Ammon's horn (tissue), 1 donor: Measurements from ENCODE around the gene MSL2.
"Not testable (repeated sequence)": the region's sequence is repeated elsewhere in the genome, so short reads cannot be mapped to it uniquely, and the experiment has no call there.

Experiments used
- DNase-seq: peaks from one replicate; pipeline ENCODE4 v3.0.0-alpha.2; 2016; ENCODE audit warnings: low spot score

MSL2 gene

GRCh38 chr3:136141891-136142290 lies 54.2 kb downstream of the MSL2 start:
- no peak for DNase-seq

GRCh38 chr3:136141291-136141785 lies 54.8 kb downstream of the MSL2 start:
- DNase-seq, result no peak

- no peak for DNase-seq
Observed at GRCh38 chr3:136136454-136136853, 59.7 kb downstream of the MSL2 start.

GRCh38 chr3:136135039-136135802 lies 60.9 kb downstream of the MSL2 start:
- DNase-seq, result no peak

DNA sequence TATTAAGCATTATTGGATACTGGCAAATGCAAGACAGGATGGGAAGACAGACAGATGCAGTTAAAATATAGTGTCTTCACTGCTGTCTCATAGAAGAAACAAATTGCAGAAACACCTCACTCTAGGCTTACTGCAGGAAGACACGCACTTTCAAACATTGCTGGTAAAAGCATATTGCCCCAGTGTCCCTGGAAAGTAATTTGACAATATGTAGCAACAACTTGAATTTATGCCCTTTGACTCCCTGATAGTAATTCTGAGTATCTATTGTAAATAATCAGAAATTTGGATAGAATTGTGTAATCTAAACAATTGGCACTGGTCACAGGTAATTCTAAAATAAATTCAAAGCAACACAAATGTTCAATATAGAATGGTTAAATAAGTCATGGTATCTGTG lies 62.0 kb downstream of the MSL2 start:
- no peak for DNase-seq

DNA sequence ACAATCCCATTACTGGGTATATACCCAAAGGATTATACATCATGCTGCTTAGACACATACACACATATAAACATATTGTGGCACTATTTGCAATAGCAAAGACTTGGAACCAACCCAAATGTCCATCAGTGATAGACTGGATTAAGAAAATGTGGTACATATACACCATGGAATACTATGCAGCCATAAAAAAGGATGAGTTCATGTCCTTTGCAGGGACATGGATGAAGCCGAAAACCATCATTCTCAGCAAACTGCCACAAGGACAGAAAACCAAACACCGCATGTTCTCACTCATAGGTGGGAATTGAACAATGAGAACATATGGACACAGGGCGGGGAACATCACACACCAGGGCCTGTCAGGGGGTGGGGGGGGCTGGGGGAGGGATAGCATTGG lies 64.5 kb downstream of the MSL2 start:
- DNase-seq, result not testable (repeated sequence)

DNA sequence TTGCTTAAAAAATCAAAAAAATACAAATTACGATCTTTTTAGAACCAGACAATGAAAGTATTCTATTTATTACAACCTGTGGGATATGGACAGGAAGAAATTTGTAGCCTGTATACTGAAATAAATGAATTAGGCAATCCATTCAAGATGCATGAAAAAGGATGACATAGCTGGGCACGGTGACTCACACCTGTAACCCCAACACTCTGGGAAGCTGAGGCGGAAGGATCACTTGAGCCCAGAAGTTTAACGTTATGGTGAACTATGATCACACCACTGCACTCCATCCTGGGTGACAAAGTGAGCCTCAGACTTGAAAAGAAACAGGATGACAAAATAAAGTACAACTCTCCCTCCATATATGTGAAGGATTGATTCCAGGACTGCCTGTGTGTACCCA lies 74.1 kb downstream of the MSL2 start:
- DNase-seq, result no peak

DNA sequence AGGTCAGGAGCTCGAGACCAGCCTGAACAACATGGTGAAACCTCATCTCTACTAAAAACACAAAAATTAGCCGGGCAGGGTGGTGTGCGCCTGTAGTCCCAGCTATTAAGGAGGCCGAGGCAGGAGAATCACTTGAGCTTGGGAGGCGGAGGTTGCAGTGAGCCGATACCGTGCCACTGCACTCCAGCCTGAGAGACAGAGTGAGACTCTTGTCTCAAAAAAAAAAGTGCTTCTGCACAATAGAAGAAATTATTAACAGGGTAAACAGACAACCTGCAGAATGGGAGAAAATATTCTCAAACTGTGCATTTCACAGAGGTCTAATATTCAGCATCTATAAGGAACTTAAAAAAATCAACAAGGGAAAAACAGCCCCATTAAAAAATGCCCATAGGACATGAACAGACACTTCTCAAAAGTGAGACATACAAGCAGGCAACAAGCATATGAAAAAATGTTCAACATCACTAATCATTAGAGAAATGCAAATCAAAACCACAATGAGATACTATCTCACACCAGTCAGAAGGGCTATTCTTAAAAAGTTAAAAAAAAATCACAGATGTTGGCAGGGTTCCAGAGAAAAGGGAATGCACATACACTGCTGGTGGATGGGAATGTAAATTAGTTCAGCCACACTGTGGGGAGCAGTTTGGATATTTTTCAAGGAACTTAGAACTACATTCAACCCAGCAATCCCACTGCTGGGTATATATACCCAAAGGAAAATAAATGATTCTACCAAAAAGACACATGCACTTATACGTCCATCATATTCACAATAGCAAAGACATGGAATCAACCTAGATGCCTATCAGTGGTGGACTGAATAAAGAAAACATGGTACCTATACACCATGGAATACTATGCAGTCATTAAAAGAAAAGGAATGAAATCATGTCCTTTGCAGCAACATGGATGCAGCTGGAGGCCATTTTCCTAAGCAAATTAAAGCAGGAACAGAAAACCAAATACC lies 75.5 kb downstream of the MSL2 start:
- DNase-seq, result no peak

- not testable (repeated sequence) for DNase-seq
Observed at GRCh38 chr3:136119783-136120182, 76.4 kb downstream of the MSL2 start.

- not testable (repeated sequence) for DNase-seq
Observed at GRCh38 chr3:136119332-136119731, 76.8 kb downstream of the MSL2 start.

DNA sequence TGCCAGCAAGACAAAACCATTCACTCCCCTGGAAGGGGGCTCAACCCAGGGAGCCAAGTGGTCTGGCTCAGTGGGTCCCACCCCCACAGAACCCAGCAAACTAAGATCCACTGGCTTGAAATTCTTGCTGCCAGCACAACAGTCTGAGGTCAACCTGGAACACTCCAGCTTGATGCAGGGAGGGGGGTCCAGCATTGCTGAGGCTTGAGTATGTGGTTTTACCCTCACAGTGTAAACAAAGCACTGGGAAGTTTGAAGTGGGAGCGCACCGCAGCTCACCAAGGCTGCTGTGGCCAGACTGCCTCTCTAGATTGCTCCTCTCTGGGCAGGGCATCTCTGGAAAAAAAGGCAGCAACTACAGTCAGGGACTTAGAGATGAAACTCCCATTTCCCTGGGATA lies 81.7 kb downstream of the MSL2 start:
- DNase-seq, result no peak

DNA sequence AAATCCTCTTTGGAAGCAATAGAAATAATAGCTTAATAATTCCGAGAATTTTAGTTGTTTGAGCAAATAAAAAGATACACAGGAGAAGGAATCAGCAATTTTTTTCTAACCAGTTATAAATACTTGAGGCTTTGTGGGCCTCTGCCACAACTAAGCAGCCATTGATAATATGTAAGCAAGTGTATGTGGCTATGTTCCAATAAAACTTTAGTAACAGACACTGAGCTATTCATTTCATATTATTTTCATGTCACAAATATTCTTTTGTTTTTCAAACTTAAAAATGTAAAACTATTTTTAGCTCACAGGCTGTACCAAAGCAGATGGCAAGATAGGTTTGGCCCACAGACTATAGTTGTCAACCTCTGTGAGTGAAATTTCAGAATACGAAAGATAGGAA lies 85.7 kb downstream of the MSL2 start:
- DNase-seq, result peak; percentile 2

- DNase-seq, result no peak
Observed at GRCh38 chr3:136109499-136109898, 86.6 kb downstream of the MSL2 start.

DNA sequence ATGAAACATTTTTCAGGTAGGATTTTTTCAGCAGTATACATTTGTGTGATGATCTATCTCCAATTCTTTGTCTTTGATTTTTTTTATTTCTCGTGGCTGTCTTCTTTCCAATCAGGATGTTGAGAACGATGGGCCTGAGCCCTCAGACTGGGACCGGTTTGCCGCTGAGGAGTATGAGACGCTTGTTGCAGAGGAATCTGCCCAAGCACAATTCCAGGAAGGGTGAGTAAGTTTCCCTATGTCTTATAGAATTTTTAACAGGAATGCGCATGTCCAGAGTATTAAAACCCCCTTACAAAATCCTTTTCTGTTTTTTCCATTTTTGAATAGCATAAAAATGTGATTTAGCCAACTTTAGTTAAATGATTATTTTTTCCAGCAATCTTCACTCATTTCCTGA lies 90.0 kb downstream of the MSL2 start:
- no peak for DNase-seq

DNA sequence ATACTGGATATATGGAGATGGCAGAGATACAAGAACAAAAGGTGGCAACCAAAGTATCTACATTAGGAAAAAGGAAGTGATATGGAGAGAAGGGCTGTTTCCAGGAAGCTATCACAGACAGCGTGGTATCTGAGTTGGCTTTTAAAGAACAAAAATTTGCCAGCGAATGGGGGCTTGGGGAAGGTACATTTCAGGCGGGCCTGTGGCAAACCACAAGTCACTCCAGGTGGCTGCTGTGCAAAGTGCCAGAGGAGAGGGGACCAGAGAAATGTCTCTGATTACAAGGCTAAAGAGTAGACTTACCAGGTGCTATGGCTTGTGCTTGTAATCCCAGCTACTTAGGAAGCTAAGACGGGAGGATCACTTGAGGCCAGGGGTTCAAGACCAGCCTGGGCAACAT lies 91.1 kb downstream of the MSL2 start:
- DNase-seq, result no peak
